Measurements from ENCODE around the gene NCBP2. TPM values are rescaled to one million over a fixed set of nuclear protein-coding genes. Genes with fewer than 3 reads are reported as not detected.
A peak's percentile ranks its signal among the peaks of the same experiment; 100 is the strongest.

The NCBP2 gene
- total RNA-seq, 2 donors from 2014 or later: 78.1 to 82.8 TPM

DNA sequence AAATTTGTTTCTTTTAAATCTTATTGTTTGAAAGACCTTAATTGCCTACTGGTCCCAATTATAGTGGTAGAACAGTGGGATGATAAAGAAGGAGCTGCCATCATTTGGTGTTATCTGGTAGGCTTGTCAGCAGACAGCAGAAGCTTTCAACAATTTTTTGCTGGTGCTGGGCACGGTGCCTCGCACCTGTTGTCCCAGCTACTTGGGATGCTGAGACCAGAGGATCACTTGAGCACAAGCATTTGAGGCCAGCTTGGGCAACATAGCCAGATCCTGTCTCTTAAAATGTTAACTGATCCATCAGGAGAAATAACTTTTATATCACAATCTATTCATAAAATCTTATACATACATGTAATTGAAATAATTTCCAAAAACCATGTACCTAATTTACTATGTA, 38.6 kb downstream of the NCBP2 start:
- ATAC-seq (no peak), DNase-seq (ENCODE audit: low spot score) (no peak)
- Mint-ChIP-seq H3K36me3 (peaks cover 20% of the 10 kb centered on the region), H3K27ac (no peak overlapping the region), H3K9me3 (no peaks in the 10 kb centered on the region), H3K4me3 (no peak overlapping the region), H3K4me1 (ENCODE audit: low read depth in 2 of 2) (no peaks in the 10 kb centered on the region), H3K27me3 (no peaks in the 10 kb centered on the region)

GRCh38 chr3:196902296-196902695, 40.0 kb downstream of the NCBP2 start:
- H3K4me3 Mint-ChIP-seq: no peak overlapping the region
- no peaks in the 10 kb centered on the region for H3K4me1 Mint-ChIP-seq (ENCODE audit: low read depth in 2 of 2)
- H3K27ac Mint-ChIP-seq: no peak overlapping the region
- H3K27me3 Mint-ChIP-seq: no peaks in the 10 kb centered on the region
- no peak for ATAC-seq
- no peaks in the 10 kb centered on the region for H3K9me3 Mint-ChIP-seq
- DNase-seq (ENCODE audit: low spot score): no peak
- H3K36me3 Mint-ChIP-seq: peaks cover 16% of the 10 kb centered on the region

GRCh38 chr3:196901768-196902167, 40.6 kb downstream of the NCBP2 start:
- peaks cover 0 to 1% of the 10 kb centered on the region in 2 donors for H3K4me1 Mint-ChIP-seq (ENCODE audit: low read depth in 2 of 2)
- H3K27me3 Mint-ChIP-seq: no peaks in the 10 kb centered on the region
- H3K27ac Mint-ChIP-seq: no peak overlapping the region
- DNase-seq (ENCODE audit: low spot score) (no peak), ATAC-seq (no peak)
- H3K9me3 Mint-ChIP-seq: no peaks in the 10 kb centered on the region
- no peak overlapping the region for H3K4me3 Mint-ChIP-seq
- H3K36me3 Mint-ChIP-seq: peaks cover 13% of the 10 kb centered on the region

DNA sequence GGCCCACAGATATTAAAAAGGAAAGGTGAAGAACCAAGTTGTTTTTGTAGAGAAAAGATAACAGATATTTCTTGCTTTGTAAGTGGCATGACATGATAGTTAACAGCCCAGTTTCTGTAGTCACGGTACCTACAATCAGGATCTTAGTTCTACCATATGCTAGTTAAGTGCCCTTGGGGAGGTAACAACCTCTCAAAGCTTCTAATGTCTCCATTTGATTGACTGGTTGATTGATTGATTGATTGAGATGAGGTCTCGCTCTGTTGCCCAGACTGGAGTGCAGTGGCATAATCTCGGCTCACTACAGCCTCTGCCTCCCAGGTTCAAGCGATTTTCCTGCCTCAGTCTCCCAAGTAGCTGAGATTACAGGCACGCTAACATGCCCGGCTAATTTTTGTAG, 46.1 kb downstream of the NCBP2 start:
- Mint-ChIP-seq H3K27me3 (no peaks in the 10 kb centered on the region), H3K27ac (no peak overlapping the region), H3K9me3 (no peaks in the 10 kb centered on the region), H3K4me3 (no peak overlapping the region), H3K4me1 (ENCODE audit: low read depth in 2 of 2) (peaks cover 7 to 12% of the 10 kb centered on the region in 2 donors), H3K36me3 (no peaks in the 10 kb centered on the region)
- DNase-seq (ENCODE audit: low spot score) (no peak), ATAC-seq (no peak)

GRCh38 chr3:196894557-196895295, 47.6 kb downstream of the NCBP2 start:
- ATAC-seq (no peak), DNase-seq (ENCODE audit: low spot score) (no peak)
- Mint-ChIP-seq H3K36me3 (no peaks in the 10 kb centered on the region), H3K27ac (no peak overlapping the region), H3K27me3 (no peaks in the 10 kb centered on the region), H3K4me3 (no peak overlapping the region), H3K4me1 (ENCODE audit: low read depth in 2 of 2) (peaks cover 17 to 20% of the 10 kb centered on the region in 2 donors), H3K9me3 (no peaks in the 10 kb centered on the region)

DNA sequence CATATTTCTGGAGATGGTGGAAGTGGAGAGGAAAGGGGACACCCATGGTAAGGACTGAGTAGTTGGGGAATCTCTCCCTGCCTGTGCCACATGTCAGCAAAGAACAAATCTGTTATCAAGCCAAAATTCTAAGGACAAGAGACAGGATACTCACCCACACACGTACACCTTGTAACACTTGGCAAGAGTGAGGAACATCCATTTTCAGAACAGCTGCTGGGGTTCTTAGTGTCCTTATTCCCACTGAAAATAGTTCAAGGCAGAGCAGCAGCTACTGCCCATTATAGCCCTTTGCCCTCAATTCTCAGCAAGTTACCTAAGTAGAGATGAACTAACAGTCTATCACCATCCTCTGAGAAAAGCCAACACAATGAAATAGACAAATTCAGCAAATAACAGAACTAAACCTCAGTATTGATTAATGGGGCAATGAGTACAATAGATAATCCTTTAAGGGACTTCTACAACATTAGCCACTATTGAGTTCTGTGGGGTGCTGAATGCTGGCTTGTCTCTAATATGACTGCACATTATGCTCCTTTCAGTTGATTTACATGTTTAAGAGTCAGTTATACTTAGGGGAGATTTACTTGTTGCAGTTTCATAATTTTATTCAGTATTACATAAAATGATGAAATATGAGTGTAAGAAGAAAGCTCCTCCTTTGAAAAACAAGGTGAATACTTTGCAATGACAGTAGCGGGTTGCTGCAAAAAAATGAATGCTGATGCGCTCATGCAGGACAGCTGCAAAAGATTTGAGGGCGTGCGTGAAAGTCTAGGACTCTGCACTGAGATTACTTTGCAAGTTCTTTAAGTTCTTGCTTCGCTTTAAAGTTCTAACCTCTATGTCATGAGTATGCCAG, 52.3 kb downstream of the NCBP2 start:
- no peaks in the 10 kb centered on the region for H3K36me3 Mint-ChIP-seq
- peak overlapping the region in 1 of 2 donors; percentile 36 for H3K27ac Mint-ChIP-seq
- H3K4me1 Mint-ChIP-seq (ENCODE audit: low read depth in 2 of 2): peaks cover 22 to 24% of the 10 kb centered on the region in 2 donors
- no peaks in the 10 kb centered on the region for H3K27me3 Mint-ChIP-seq
- no peaks in the 10 kb centered on the region for H3K9me3 Mint-ChIP-seq
- ATAC-seq: no peak
- no peak overlapping the region for H3K4me3 Mint-ChIP-seq
- no peak for DNase-seq (ENCODE audit: low spot score)

- DNase-seq (ENCODE audit: low spot score) (no peak), ATAC-seq (peak; percentile 45 to 79)
- Mint-ChIP-seq H3K27ac (peak overlapping the region; percentile 46 to 65), H3K4me1 (ENCODE audit: low read depth in 2 of 2) (peaks cover 25 to 29% of the 10 kb centered on the region in 2 donors), H3K27me3 (no peaks in the 10 kb centered on the region), H3K4me3 (peak overlapping the region; percentile 3), H3K36me3 (no peaks in the 10 kb centered on the region), H3K9me3 (no peaks in the 10 kb centered on the region)
Observed at GRCh38 chr3:196886144-196886543, 56.2 kb downstream of the NCBP2 start.

Other genes starting within 250 kb of the NCBP2 start
- 1 to 10 TPM; 2.3 to 4.2 TPM for gene CEP19, start 230.3 kb downstream of the NCBP2 start, total RNA-seq
- 10 to 100 TPM; 28.1 to 33.6 TPM for gene PIGX, start 230.2 kb downstream of the NCBP2 start, total RNA-seq
- 10 to 100 TPM; 70.1 to 83.3 TPM for gene PAK2, start 202.7 kb downstream of the NCBP2 start, total RNA-seq
- gene SENP5, start 74.6 kb downstream of the NCBP2 start, total RNA-seq: 10 to 100 TPM; 54.5 to 68.4 TPM
- 1 to 10 TPM; 1.4 to 1.5 TPM for gene PIGZ, start 26.3 kb upstream of the NCBP2 start, total RNA-seq
- gene MELTF, start 87.3 kb upstream of the NCBP2 start, total RNA-seq: 1 to 10 TPM; 2.1 to 3.7 TPM

Measured in natural killer cell treated with Interleukin-12 subunit alpha and Interleukin-12 subunit beta and Interleukin-15 and Interleukin-18, amount 100 ng/mL, for 72 hours (primary cell).